Rectal smooth muscle tissue (tissue), 1 donor: ENCODE results near the gene TEAD2.
"Not testable (repeated sequence)": the region's sequence is repeated elsewhere in the genome, so short reads cannot be mapped to it uniquely, and the experiment has no call there.

Experiments used
- H3K27ac ChIP-seq: one replicate; pipeline ENCODE4 v1.7.0; 2013; ENCODE audit warnings: low read depth, low read length, inconsistent platforms
- H3K27me3 ChIP-seq: one replicate; pipeline ENCODE4 v1.7.0; 2013; ENCODE audit warnings: low read length; ENCODE audit not compliant: control insufficient read depth, insufficient read depth
- H3K36me3 ChIP-seq: one replicate; pipeline ENCODE4 v1.7.0; 2013; ENCODE audit warnings: low read length; ENCODE audit not compliant: control insufficient read depth, insufficient read depth
- H3K4me1 ChIP-seq: one replicate; pipeline ENCODE4 v1.7.0; 2013; ENCODE audit warnings: low read length; ENCODE audit not compliant: control insufficient read depth, insufficient read depth
- H3K4me3 ChIP-seq: one replicate; pipeline ENCODE4 v1.7.0; 2013; ENCODE audit warnings: low read length
- H3K9ac ChIP-seq: one replicate; pipeline ENCODE4 v1.7.0; 2013; ENCODE audit warnings: low read length

The TEAD2 gene

DNA sequence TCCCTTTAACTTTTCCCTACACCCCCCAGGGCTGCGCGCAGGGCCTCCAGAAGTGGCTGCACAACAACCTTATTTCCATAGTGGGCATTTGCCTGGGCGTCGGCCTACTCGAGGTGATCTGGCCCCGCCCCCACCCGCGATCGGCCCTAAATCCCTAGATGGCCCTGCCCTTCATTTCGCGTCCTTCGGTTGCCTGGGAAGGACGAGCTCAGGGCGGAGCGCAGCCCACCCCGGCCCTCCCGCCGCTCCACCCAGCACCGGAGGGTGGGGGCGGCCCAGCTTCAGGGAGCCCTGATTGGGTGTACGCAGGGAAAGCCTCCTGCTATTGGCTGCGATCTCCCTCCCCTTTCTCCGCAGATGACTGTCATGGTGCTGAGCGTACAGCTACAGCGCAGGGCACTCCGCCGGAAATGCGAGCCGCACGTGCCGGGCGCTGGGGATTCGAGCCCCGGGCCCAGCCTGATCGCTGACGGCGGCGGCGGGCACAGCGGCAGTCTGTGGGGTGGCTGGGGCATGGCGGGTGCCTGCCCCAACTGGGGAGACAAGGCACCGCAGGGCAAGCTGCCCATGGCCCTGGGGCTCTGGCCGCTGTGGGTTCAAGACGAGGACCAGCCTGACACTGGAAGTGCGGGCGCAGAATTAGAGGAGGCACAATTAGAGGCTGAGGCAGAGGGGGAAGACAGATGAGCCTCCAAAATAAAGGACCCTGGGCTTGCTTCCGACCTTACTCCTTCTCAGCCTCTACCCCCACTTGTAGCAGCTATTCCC lies 22.7 kb downstream of the TEAD2 start:
- Histone ChIP-seq H3K4me1 (peaks cover 4% of the 10 kb centered on the region), H3K27me3 (no peaks in the 10 kb centered on the region), H3K27ac (peak overlapping the region; percentile 86), H3K9ac (no peak overlapping the region), H3K36me3 (peaks cover 9% of the 10 kb centered on the region), H3K4me3 (peak overlapping the region; percentile 71)

GRCh38 chr19:49338691-49339300 lies 23.4 kb downstream of the TEAD2 start:
- Histone ChIP-seq H3K9ac (no peak overlapping the region), H3K4me1 (peaks cover 4% of the 10 kb centered on the region), H3K27ac (peak overlapping the region; percentile 82), H3K36me3 (peaks cover 7% of the 10 kb centered on the region), H3K27me3 (no peaks in the 10 kb centered on the region), H3K4me3 (peak overlapping the region; percentile 71)

- no peak overlapping the region for H3K9ac ChIP-seq
- peaks cover 6% of the 10 kb centered on the region for H3K36me3 ChIP-seq
- H3K4me3 ChIP-seq, result peak overlapping the region; percentile 30
- H3K27me3 ChIP-seq, result no peaks in the 10 kb centered on the region
- peaks cover 4% of the 10 kb centered on the region for H3K4me1 ChIP-seq
- no peak overlapping the region for H3K27ac ChIP-seq
Measured at GRCh38 chr19:49338023-49338677, 24.1 kb downstream of the TEAD2 start.

- no peak overlapping the region for H3K27ac ChIP-seq
- H3K4me1 ChIP-seq, result peaks cover 4% of the 10 kb centered on the region
- no peak overlapping the region for H3K9ac ChIP-seq
- H3K4me3 ChIP-seq, result peak overlapping the region; percentile 15
- no peaks in the 10 kb centered on the region for H3K27me3 ChIP-seq
- H3K36me3 ChIP-seq, result no peaks in the 10 kb centered on the region
Measured at GRCh38 chr19:49337267-49338022, 24.8 kb downstream of the TEAD2 start.

GRCh38 chr19:49336482-49337266 lies 25.5 kb downstream of the TEAD2 start:
- Histone ChIP-seq H3K36me3 (no peaks in the 10 kb centered on the region), H3K4me1 (peaks cover 4% of the 10 kb centered on the region), H3K4me3 (peak overlapping the region; percentile 5), H3K27ac (no peak overlapping the region), H3K9ac (no peak overlapping the region), H3K27me3 (no peaks in the 10 kb centered on the region)

- no peaks in the 10 kb centered on the region for H3K27me3 ChIP-seq
- H3K4me3 ChIP-seq, result peak overlapping the region; percentile 59
- H3K27ac ChIP-seq, result no peak overlapping the region
- no peaks in the 10 kb centered on the region for H3K36me3 ChIP-seq
- H3K9ac ChIP-seq, result no peak overlapping the region
- H3K4me1 ChIP-seq, result peaks cover 4% of the 10 kb centered on the region
Measured at GRCh38 chr19:49335784-49336481, 26.3 kb downstream of the TEAD2 start.

DNA sequence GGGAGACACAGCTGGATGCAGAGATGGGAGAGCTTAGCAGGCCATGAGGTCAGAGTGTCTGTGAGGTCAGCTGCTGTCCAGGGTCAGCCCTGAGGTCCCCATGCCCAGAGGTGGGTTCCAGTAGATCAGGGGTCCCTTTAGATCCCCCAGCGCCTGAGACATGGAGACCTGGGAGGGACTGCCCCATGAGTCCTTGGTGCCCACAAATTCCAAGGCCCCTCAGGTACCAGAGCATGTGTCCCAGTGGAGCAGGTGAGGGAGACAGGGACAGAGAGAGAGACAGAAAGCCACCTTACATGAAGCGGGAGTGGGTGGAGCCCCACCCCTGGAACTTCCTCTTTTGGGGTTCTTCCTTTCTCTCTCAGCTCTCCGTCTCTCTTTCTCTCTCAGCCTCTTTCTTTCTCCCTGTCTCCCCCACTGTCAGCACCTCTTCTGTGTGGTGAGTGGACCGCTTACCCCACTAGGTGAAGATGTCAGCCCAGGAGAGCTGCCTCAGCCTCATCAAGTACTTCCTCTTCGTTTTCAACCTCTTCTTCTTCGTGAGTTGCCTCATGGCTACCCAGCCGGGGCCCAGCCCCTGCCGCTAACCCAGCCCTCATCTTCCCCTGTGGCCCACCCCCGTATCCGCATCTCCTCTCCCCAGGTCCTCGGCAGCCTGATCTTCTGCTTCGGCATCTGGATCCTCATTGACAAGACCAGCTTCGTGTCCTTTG lies 27.0 kb downstream of the TEAD2 start, which contains the start of gene CD37:
CD37 (plus strand) TSS at position 336 of the 713 bp plus-strand sequence; CDS start at position 471, 135 bp downstream.
- H3K4me1 ChIP-seq, result peaks cover 4% of the 10 kb centered on the region
- peak within 1 kb of the TSS; percentile 40 for H3K9ac ChIP-seq
- H3K4me3 ChIP-seq, result peak within 1 kb of the TSS; percentile 59
- no peaks in the 10 kb centered on the region for H3K27me3 ChIP-seq
- peaks cover 2% of the 10 kb centered on the region for H3K36me3 ChIP-seq
- no peak within 1 kb of the TSS for H3K27ac ChIP-seq

GRCh38 chr19:49333811-49334288 lies 28.4 kb downstream of the TEAD2 start:
- H3K27me3 ChIP-seq, result no peaks in the 10 kb centered on the region
- peaks cover 2% of the 10 kb centered on the region for H3K36me3 ChIP-seq
- H3K9ac ChIP-seq, result no peak overlapping the region
- peak overlapping the region; percentile 4 for H3K4me3 ChIP-seq
- H3K4me1 ChIP-seq, result no peaks in the 10 kb centered on the region
- H3K27ac ChIP-seq, result no peak overlapping the region

- no peaks in the 10 kb centered on the region for H3K4me1 ChIP-seq
- no peak overlapping the region for H3K27ac ChIP-seq
- peaks cover 2% of the 10 kb centered on the region for H3K36me3 ChIP-seq
- no peaks in the 10 kb centered on the region for H3K27me3 ChIP-seq
- H3K4me3 ChIP-seq, result peak overlapping the region; percentile 4
- no peak overlapping the region for H3K9ac ChIP-seq
Measured at GRCh38 chr19:49333418-49333805, 28.8 kb downstream of the TEAD2 start.

DNA sequence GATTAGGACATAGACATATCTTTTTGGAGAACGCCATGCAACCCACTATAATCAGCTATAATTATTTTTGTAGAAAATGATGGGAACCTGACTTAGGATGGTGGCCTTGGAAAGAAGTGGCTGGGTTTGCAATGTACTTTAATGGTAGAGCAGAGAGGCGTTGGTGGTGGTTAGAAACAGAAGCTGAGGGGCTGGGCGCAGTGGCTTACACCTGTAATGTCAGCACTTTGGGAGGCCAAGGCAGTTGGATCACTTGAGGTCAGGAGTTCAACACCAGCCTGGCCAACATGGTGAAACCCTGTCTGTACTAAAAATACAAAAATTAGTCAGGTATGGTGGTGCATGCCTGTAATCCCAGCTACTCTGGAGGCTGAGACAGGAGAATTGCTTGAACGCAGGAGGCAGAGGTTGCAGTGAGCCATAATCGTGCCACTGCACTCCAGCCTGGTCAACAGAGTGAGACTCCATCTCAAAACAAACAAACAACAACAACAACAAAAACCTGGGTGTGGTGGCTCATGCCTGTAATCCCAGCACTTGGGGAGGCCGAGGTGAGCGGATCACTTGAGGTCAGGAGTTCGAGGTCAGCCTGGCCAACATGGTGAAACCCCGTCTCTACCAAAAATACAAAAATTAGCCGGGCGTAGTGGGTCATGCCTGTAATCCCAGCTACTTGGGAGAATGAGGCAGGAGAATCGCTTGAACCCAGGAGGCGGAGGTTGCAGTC lies 29.4 kb downstream of the TEAD2 start:
- not testable (repeated sequence) for H3K27ac ChIP-seq, H3K4me3 ChIP-seq, H3K36me3 ChIP-seq, H3K9ac ChIP-seq, H3K27me3 ChIP-seq, H3K4me1 ChIP-seq
